Tibial artery (tissue), 4 donors: ENCODE data around the gene LARP4B.

Experiments
- DNase-seq, 2 donors: peaks; one replicate each; pipeline ENCODE4 v3.0.0-alpha.2; 2019
- H3K27ac ChIP-seq, 2 donors: fragments of 200-600 bp; sonication (generic) in 1 of 2; 1 replicate in 1 of 2; 2 replicates in 1 of 2; pipeline ENCODE4 v1.5.1; 2018 to 2019; ENCODE audit warnings: mild to moderate bottlenecking in 1 of 2
- H3K27me3 ChIP-seq, 2 donors: fragments of 200-600 bp; sonication (generic) in 1 of 2; one replicate each; pipeline versions ENCODE4 v1.5.1 to v1.6.0; 2016 to 2019
- H3K36me3 ChIP-seq, 3 donors: fragments of 200-600 bp; sonication (generic) in 2 of 3; one replicate each; pipeline ENCODE4 v1.5.1; 2016 to 2019; ENCODE audit warnings: mild to moderate bottlenecking in 2 of 3
- H3K4me1 ChIP-seq, 4 donors: fragments of 200-600 bp; sonication (generic) in 2 of 4; 1 replicate in 3 of 4; 2 replicates in 1 of 4; pipeline ENCODE4 v1.5.1; 2016 to 2019
- H3K4me3 ChIP-seq, 2 donors: fragments of 200-600 bp; sonication (generic) in 1 of 2; 1 replicate in 1 of 2; 2 replicates in 1 of 2; pipeline ENCODE4 v1.5.1; 2018 to 2019; ENCODE audit warnings: mild to moderate bottlenecking in 2 of 2
- H3K9me3 ChIP-seq, 3 donors: fragments of 200-600 bp; sonication (generic) in 1 of 3; one replicate each; pipeline ENCODE4 v1.5.1; 2016 to 2019
- intact Hi-C: fragments of 100-400 bp; cut with DNase I; formaldehyde crosslinking; loops from one replicate; pipeline ENCODE4 v1.15.0; 2023; ENCODE audit warnings: low total_unique reads
- TF ChIP-seq, protein P1 (sequence below), 2 experiments: fragments of 200-600 bp in 1 of 2; fragments of 450-650 bp in 1 of 2; IDR thresholded peaks; one replicate each; pipeline ENCODE4 v1.5.1; 2017 to 2019; ENCODE audit warnings: antibody characterized with exemption in 2 of 2, mild to moderate bottlenecking in 1 of 2, moderate library complexity in 1 of 2

LARP4B gene

DNA sequence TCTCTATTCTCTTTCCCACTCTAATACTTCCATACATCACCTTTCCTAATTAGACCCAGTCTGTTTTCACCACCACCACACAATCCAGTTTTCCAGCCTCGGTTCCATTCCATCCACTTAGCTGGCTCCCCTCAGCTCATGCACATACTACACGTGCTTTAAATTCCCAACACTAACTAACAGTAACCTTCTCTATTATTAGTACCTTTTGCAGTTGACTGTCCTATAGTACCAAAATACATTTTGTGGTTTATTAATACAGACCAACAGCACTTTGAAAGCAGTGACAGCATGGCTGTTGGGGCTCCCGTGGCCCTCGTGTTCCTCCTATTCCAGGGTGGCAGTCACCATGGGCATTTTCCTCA, 64.9 kb downstream of the LARP4B start:
- no peak overlapping the region for H3K4me3 ChIP-seq
- no peak for DNase-seq
- H3K9me3 ChIP-seq: no peaks in the 10 kb centered on the region
- H3K27me3 ChIP-seq: no peaks in the 10 kb centered on the region
- TF ChIP-seq, protein P1, sequence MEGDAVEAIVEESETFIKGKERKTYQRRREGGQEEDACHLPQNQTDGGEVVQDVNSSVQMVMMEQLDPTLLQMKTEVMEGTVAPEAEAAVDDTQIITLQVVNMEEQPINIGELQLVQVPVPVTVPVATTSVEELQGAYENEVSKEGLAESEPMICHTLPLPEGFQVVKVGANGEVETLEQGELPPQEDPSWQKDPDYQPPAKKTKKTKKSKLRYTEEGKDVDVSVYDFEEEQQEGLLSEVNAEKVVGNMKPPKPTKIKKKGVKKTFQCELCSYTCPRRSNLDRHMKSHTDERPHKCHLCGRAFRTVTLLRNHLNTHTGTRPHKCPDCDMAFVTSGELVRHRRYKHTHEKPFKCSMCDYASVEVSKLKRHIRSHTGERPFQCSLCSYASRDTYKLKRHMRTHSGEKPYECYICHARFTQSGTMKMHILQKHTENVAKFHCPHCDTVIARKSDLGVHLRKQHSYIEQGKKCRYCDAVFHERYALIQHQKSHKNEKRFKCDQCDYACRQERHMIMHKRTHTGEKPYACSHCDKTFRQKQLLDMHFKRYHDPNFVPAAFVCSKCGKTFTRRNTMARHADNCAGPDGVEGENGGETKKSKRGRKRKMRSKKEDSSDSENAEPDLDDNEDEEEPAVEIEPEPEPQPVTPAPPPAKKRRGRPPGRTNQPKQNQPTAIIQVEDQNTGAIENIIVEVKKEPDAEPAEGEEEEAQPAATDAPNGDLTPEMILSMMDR (IDR thresholded peaks at IDR 0.05): no peak
- no peak overlapping the region for H3K27ac ChIP-seq
- intact Hi-C loops: no loop called here
- peaks cover 0 to 8% (median 0%) of the 10 kb centered on the region in 4 donors for H3K4me1 ChIP-seq
- peaks cover 14 to 39% (median 23%) of the 10 kb centered on the region in 3 donors for H3K36me3 ChIP-seq

- TF ChIP-seq, protein P1 (IDR thresholded peaks at IDR 0.05): no peak
- Histone ChIP-seq H3K27ac (no peak overlapping the region), H3K4me3 (no peak overlapping the region), H3K36me3 (peaks cover 17 to 39% (median 28%) of the 10 kb centered on the region in 3 donors), H3K4me1 (peaks cover 0 to 8% (median 0%) of the 10 kb centered on the region in 4 donors), H3K9me3 (no peaks in the 10 kb centered on the region), H3K27me3 (no peaks in the 10 kb centered on the region)
- intact Hi-C loops: no loop called here
- DNase-seq: no peak
Measured at GRCh38 chr10:865924-866576, 65.5 kb downstream of the LARP4B start.

- TF ChIP-seq, protein P1 (IDR thresholded peaks at IDR 0.05): no peak
- no peak overlapping the region for H3K27ac ChIP-seq
- peaks cover 23 to 40% (median 36%) of the 10 kb centered on the region in 3 donors for H3K36me3 ChIP-seq
- no peak overlapping the region for H3K4me3 ChIP-seq
- no peak for DNase-seq
- peaks cover 0 to 8% (median 0%) of the 10 kb centered on the region in 4 donors for H3K4me1 ChIP-seq
- H3K27me3 ChIP-seq: no peaks in the 10 kb centered on the region
- H3K9me3 ChIP-seq: no peaks in the 10 kb centered on the region
- intact Hi-C loops: no loop called here
Measured at GRCh38 chr10:865257-865656, 66.2 kb downstream of the LARP4B start.

- peaks cover 23 to 46% (median 42%) of the 10 kb centered on the region in 3 donors for H3K36me3 ChIP-seq
Measured at GRCh38 chr10:860519-860918, 71.0 kb downstream of the LARP4B start.

DNA sequence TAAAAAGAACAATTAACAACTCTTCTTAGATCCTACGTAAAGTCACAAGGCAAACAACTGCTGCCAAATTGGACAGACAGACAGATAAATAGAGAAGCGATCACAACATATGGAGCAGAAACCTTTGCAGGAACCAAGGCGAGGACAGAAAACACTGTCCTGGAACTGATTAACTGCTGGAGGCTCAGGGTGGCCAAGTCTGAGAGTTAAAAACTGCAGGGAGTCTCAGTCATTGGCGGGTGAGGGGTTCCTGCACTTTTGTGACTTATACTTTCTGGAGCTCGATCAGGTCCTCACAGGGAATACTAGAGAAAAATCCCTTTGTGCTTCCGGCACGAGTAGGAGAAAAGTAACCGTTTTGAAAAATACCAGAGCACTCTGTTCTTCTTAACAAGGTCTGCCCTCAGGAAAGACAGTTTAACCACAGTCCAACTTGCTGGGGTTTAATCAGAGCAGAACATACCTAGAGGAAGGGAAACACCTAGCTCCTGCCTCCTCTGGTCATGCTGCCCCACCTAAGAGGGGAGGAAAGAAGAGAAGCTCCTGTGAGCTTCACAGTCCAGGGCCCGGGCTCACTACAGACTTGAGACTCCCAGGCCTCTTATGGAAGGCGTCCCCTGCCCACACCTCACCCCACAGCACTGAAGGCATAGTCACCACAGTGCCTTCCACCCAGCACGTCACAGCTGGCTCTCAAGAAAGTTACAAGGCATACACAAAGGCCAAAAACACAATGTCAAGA, 74.9 kb downstream of the LARP4B start:
- peaks cover 10 to 35% (median 23%) of the 10 kb centered on the region in 3 donors for H3K36me3 ChIP-seq

More at GRCh38 chr10:860519-860918, 71.0 kb downstream of the LARP4B start:
- TF ChIP-seq, protein P1 (IDR thresholded peaks at IDR 0.05): no peak
- Histone ChIP-seq H3K27ac (no peak overlapping the region), H3K4me3 (no peak overlapping the region), H3K27me3 (no peaks in the 10 kb centered on the region), H3K4me1 (no peaks in the 10 kb centered on the region), H3K9me3 (no peaks in the 10 kb centered on the region)
- DNase-seq: no peak
- intact Hi-C loops: no loop called here

More for the DNA sequence above, 74.9 kb downstream of the LARP4B start:
- no peak for DNase-seq
- H3K4me3 ChIP-seq: no peak overlapping the region
- intact Hi-C loops: no loop called here
- no peaks in the 10 kb centered on the region for H3K27me3 ChIP-seq
- H3K27ac ChIP-seq: no peak overlapping the region
- no peaks in the 10 kb centered on the region for H3K9me3 ChIP-seq
- TF ChIP-seq, protein P1 (IDR thresholded peaks at IDR 0.05): no peak
- H3K4me1 ChIP-seq: no peaks in the 10 kb centered on the region
